Esophagus squamous epithelium (tissue), 4 donors: Measurements from ENCODE around the gene LAD1.

Experiments used
- POLR2A ChIP-seq, 4 donors: fragments of 450-650 bp; IDR thresholded peaks; one replicate each; pipeline ENCODE4 v1.6.1; 2017; ENCODE audit warnings: antibody characterized with exemption in 4 of 4, mild to moderate bottlenecking in 4 of 4, moderate library complexity in 3 of 4
- TF ChIP-seq, protein P1 (sequence below), 6 experiments: fragments of 450-650 bp in 4 of 6; fragments of 200-600 bp in 2 of 6; sonication (generic) in 2 of 6; IDR thresholded peaks; one replicate each; pipeline ENCODE4 v1.5.1; 2016 to 2019; ENCODE audit warnings: antibody characterized with exemption in 6 of 6, mild to moderate bottlenecking in 4 of 6, moderate library complexity in 4 of 6

DNA sequence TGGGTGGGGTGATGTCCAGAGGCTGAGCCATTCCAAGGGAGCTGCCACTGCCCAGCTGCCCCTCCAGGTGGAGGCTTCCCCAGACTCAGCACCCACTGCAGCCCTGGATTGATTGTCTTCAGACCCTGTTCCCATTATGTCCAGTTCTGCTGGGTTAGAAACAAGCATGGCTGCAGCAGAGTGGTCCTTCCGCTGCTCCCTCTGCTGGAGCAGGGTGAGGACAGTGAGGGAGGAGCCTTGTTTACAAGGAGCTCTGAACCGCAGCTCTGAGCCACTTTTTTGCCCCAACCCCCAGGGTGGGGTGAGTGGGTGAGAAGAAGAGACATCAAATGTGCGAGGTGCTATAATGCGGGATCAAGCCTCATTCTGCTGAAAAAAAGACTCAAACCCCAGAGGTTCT, 24.0 kb downstream of the LAD1 start:
- TF ChIP-seq, protein P1, sequence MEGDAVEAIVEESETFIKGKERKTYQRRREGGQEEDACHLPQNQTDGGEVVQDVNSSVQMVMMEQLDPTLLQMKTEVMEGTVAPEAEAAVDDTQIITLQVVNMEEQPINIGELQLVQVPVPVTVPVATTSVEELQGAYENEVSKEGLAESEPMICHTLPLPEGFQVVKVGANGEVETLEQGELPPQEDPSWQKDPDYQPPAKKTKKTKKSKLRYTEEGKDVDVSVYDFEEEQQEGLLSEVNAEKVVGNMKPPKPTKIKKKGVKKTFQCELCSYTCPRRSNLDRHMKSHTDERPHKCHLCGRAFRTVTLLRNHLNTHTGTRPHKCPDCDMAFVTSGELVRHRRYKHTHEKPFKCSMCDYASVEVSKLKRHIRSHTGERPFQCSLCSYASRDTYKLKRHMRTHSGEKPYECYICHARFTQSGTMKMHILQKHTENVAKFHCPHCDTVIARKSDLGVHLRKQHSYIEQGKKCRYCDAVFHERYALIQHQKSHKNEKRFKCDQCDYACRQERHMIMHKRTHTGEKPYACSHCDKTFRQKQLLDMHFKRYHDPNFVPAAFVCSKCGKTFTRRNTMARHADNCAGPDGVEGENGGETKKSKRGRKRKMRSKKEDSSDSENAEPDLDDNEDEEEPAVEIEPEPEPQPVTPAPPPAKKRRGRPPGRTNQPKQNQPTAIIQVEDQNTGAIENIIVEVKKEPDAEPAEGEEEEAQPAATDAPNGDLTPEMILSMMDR (IDR thresholded peaks at IDR 0.05): peak in 1 of 6 experiments; percentile 6
- no peak for TF ChIP-seq POLR2A (IDR thresholded peaks at IDR 0.05)
